NCI-H1694 treated with DMSO at 0.1 percent for 48 hours (cell line): ENCODE measurements around the gene CLDN19.
"Not testable (repeated sequence)": the region's sequence is repeated elsewhere in the genome, so short reads cannot be mapped to it uniquely, and the experiment has no call there.

Source experiments
- DNase-seq: peaks from one replicate; lab custom pipeline; 2025; lab: John Stamatoyannopoulos, UW

The CLDN19 gene

DNA sequence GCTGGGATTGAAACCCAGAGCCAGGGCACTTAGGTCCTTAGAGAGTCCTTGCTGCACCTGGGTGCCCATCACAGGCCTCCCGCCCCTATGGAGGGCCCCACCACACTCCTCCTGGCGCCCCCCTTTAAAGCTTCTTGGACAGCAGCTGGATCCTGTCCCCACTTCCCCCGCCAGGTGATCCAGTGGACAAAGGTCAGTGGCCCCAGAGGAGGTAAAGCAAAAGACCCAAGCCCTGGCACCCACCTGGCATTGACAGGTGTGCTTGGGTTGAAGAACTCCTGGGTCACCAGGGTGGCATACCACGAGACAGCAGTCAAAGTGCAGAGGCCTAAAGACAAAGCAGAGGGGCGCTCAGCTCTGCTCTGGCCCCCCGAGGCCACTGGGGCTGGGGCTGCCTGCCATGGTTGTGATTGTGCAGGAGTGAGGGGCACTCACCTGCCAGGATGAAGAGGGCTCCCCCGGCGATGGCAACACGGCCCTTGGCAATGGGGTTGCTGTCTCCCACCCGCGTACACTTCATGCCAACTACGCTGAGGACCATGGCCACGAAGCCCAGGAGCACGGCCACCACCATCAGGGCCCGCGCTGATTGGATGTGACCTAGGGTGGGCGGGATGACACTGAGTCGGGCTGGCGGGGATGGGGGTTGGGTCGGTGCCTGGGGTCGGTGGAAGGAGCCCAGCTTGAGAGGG, 1.9 kb downstream of the CLDN19 start:
- no peak for DNase-seq

DNA sequence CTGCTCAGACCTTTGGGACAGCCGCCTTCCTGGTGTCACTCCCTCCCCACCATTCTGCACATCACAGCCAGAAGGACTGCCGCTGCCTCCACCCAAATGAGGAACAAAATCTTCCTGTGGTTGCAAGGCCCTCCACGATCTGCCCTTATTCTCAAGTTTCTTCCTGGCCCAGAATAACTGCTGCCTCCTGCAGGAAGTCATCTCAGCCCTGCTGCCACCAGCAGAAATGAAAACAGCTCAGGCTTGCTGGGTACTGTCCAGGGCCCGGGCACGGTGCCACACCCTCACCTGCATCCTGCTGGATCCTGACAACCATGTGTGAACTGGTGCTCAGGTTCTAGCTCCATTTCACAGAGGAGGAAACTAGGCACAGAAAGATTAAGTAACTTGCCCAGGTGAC, 2.8 kb downstream of the CLDN19 start:
- no peak for DNase-seq

DNA sequence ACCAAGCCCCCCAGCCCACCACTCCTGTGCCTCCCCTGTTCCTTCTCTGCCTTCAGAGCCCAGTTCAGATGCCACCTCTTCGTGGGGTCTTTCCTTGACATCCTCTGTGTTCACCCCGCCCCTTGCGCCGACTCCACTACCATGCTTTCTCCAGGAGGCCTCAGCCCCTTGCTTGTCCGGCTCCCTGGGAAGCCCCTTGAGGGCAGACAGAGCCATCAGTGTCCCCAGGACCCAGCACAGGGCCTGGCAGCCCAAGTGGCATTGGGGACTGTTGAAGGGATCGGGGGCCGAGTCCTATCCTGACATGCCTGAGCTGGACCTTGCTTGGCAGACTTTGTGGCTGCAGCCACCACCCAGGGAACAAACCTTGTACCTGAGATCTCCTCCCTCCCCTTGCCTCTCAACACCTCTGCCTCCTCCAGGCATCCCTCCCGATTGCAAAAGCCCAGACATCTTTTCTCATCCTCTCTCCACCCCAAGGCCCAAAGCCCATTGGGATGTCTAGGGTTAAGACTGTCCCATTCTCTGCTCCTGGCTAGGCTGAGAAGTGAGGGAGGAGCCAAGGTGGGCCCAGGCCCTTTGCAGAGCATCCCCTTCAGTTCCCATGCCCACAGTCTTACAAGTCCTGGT, 3.4 kb downstream of the CLDN19 start:
- DNase-seq, result no peak

DNA sequence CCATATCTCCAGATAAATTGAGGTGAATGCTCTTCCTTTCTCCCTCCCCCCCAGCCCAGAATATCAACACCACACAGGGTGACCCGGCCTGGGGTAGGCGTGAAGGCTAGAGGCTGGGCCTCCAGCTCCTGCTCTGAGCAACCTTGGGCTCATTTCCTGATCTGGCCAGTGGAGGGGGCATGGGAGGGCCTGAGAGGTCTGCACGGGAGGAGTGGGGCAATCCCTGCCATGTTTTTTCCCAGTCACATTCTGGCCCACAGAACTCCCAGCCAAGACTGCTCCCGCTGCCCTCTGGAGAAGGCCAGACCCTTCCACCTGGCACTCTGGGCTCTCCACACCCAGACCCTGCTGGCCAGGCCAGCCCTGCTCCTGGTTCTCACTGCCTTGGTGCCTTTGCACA, 3.9 kb downstream of the CLDN19 start:
- no peak for DNase-seq

DNA sequence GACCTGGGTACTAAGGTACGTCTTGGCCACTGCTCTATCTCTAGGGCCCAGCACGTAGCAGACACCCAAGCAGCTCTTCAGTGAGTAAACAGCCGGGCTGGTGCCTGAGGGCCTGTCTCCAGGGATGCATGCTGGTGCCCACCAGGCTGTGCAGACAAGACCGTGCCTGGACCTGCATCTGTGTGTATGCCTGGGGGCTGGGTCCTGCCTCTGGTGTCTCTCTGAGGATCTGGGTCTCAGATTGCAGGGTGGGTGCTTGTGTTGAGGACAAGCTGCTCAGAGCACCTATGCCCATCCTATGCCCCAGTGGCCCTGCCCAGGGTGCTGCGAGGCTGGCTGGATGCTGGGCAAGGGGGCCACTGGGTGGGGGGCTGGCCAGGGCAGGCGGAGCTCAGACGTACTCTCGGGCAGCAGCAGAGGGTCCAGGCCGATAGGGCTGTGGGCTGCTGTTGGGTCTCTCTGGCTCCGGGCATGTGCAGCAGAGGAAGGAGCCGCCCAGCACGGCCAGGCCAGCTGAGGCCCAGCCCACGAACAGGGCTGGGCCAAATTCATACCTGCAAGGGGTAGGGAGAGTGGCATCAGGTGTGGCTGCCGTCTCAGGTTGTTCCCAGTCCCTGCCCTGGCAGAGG, 4.4 kb downstream of the CLDN19 start:
- DNase-seq, result peak; percentile 47

DNA sequence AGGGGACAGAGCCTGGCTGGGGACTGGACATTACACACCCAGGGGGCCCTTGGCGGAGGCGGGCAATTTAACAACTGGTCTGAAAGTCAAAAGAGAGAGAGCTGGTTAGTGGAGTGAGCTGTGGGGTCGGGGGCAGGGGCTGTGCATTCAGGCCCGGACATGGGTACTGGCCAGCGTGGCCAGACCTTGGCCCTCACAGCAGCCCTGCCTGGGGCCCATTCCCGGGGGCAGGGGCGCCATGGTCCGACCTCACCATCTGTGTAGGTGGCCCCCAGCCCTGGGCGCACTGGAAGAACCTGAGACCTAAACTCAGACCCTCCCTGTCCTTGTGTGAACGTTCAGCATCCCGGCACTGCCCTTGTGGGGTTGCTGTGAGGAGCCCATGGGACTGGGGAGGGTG, 5.0 kb downstream of the CLDN19 start:
- no peak for DNase-seq

DNA sequence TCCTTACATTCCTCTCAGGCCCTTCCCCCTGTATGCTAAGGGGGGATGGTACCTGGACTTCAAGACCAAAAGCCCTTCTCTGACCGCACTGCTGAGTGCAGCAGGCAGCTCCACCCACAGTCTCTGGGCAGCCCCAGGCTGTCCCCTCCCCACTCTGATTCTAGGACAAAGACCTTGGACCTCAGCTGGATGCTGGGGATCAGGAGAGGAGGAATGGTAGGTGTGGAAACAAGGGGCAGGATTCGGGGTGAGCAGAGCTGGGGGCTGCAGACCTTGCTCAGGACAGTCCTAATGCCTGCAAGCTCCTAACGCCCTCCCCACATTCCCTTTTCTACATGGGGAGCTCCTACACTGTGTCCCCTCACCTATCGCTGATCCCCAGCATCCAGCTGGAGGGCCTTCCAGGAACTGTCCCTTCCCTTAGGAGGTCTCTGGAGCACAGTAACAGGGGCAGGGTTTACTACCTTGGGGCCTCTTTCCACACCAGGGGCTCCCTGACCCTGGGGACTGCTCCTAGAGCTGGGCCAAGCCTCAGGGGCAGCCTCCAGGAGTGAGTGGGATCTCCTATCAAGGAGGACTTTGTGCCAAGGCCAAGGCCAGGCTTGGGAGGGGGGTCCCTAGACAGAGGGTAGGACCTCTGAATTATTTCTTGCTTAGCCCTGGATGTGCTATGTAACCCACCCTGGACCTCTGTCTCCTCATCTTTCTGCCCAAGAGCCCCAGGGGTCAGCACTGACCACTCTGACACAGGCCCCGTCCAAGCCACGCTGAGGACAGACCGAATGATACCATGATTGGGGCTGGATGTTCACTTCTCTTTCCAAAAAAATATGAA, 5.6 kb downstream of the CLDN19 start:
- DNase-seq, result no peak

DNA sequence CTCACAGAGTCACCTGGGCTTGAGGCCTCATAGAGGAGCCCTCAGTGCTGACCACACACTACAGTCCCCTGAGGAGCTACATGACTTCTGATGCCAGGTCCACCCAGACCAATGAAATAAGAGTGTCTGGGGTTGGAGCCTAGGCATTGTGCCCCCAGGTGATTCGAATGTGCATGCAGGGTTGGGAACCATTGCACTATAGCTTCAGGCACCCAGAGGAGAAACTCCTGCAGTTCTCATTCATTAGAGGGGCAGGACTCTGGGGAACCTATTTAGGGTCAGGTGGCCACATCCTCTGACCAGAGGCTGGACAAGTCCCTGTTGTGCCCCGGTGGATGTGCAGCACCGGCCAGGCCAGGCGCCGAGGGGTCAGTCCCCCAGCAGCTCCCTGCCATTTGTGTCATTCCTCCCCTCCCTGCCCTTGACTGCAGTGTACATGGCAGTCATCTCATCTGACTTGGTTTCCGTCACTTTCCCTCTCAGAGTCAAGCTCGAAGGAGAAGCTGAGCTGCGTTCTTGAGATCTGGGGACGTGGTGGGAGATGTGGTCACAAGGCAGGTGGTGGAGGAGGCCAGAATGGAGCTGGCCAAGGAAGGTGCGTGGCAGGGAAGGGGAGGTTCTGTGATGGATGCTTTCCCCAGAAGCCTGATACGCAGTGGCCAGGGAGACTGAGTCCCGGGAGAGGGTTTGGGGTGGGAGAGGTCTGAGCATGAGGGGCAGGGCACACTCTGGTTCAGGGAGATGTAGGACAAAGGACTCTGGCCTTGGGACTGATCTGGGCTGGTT, 6.4 kb downstream of the CLDN19 start:
- no peak for DNase-seq

DNA sequence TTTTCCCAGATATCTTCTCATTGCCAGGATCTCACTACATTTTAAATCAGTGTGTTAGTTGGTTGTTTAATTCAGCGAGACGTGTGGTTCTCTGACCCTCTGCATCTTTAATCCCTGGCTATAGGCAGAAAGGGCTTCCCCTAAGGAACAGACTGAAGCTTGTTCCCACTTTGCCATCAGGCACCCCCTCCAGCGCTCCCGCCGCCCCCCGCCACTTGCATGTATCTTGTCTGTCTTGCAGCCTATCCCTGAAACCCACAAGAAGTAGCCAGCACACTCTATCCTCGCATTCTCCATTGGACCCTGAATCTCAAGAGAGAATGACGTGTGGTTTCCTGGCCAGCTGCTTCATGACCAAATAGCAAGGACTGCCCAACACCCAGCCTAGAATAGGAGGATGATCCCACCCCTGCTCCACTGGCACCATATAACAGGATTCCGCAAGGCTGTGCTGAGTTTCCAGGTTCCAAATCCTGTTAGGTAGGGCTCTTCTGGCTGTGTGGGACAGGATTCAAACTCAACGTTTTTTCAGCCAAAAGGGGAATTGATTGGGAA, 7.8 kb downstream of the CLDN19 start:
- no peak for DNase-seq

DNA sequence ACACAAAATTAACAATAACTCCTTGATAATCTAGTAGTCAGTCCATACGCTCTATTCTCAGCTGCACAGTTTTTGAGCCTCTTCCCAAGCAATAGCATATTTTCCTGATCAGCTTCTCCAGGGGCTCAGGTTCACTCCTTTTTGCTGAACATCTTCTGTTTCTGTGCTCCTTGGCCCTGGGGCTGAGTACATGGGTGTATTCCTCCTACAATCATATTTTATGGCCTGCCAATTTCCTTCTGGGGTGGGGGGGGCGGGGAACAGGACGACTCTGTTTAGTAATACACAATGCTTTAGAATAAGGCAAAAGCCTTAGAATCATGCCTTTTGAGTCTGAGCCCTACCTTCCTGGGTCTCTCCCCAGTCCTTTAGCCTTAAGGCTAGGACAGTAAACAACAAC, 8.5 kb downstream of the CLDN19 start:
- no peak for DNase-seq

DNA sequence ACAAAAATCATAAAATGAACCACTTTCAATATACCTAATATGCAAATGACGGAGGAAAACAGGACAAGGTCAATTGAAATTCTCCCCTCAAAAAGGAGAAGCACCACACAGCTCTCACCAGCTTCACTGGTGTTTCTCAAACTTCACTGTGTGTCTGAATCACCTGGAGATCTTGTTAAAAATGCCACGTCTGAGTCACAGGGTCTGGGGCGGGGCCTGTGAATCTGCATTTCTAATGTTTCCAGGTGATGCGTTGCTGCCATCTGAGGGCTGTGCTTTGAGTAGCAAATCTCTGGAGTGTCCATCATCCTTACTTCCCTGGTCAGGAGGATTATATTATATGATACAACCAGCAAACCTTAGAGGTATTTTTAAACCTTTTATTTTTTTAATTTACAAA, 9.0 kb downstream of the CLDN19 start:
- no peak for DNase-seq

DNA sequence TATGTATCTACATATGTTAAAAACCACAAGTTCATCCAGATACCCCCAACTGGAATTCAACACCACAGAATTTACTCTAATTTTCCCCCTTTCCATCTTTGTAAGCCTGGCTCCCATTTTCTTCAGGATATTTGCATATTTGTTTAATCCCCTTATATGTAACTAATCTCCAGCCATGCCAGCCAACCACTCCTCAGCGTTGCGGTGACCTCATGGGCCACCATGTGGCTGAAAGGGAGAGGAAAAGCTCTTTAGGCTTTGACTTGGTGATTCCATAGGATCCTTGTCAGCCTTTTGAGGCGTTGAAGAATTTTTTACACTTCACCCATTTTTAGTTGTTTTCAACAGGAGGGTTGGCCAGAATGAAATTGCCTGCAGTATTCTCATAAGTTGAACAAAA, 10.0 kb downstream of the CLDN19 start:
- no peak for DNase-seq

DNA sequence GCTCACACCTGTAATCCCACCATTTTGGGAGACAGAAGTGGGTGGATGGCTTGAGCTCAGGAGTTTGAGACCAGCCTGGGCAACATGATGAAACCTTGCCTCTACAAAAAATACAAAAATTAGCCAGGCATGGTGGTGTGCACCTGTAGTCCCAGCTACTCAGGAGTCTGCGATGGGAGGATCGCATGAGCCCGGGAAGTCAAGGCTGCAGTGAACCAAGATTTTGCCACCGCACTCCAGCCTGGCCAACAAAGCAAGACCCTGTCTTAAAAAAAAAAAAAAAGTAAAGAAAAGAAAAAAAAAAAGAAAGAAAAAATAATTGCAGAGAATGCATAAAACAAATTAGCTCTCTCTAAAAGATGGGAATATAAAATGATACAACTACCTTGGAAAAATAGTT, 14.2 kb downstream of the CLDN19 start:
- DNase-seq, result not testable (repeated sequence)

DNA sequence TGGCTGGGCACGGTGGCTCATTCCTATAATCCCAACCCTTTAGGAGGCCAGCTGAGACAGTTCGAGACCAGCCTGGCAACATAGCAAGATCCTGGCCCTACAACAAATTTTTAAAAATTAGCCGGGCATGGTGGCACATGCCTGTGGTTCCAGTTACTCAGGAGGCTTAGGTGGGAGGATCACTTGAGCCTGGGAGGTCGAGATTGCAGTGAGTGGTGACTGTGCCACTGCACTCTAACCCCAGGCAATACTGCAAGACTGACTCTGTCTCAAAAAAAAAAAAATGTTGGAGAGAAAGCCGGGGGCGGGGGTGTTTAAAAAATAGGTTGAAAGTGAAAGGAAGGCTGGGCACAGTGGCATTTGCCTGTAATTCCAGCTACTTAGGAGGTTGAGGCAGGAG, 16.5 kb downstream of the CLDN19 start:
- DNase-seq, result no peak

DNA sequence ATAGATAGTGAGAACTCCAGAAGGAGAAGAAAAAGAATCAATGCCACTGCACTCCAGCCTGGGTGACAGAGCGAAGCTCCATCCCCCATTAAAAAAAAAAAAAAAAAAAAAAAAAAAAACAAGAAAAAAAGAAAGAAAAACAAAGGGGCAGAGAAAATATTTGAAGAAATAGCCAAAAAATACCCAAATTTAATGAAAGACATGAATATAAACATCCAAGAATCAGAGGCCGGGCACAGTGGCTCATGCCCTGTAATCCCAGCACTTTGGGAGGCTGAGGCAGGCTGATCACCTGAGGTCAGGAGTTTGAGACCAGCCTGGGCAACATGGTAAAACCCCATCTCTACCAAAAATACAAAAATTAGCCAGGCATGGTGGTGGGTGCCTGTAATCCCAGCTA, 17.6 kb downstream of the CLDN19 start:
- not testable (repeated sequence) for DNase-seq

DNA sequence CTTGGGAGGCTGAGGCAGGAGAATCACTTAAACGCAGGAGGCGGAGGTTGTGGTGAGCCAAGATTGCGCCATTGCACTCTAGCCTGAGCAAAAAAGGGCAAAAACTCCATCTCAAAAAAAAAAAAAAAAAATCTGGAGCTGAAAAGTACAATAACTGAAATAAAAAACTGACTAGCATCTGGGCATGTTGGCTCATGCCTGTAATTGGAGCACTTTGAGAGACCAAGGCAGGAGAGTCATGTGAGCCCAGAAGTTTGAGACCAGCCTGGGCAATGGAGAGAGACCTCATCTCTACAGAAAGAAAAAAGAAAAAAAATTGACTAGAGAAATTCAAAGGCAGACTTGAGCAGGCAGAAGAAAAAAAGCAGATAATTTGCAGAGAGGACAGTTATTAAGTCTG, 18.1 kb downstream of the CLDN19 start:
- no peak for DNase-seq

DNA sequence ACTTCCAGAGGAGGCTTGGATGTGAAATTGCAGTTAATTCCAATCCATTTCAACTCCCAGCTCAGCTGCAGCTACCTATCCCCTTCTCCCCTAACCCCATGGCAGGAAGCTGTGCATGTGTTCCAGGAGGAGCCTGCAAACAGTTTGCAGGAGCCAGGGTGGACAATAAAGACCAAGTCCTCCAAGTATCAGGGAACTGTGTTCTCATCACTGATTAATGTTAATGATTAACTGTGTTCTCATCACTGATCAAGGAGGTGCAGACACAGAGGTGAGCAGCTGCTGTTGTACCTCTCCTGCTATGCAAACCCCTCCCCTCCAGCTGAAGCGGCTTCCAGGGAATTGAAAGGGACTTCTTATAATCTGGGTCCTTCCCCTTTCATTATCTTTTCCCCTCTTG, 19.2 kb downstream of the CLDN19 start:
- DNase-seq, result no peak

DNA sequence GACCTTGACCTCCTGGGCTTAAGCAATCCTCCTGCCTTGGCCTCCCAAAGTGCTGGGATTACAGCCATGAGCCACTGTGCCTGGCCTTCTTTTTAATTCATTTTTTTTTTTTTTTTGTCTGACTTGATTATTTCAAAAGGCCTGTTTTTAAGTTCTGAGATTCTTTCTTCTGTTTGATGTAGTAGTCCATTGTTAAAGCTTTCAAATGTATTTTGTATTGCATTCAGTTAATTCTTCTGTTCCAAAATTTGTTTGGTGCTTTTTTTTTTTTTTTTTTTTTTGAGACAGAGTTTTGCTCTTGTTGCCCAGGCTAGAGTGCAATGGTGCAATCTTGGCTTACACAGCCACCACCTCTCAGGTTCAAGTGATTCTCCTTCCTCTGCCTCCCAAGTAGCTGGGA, 25.6 kb downstream of the CLDN19 start:
- DNase-seq, result not testable (repeated sequence)

DNA sequence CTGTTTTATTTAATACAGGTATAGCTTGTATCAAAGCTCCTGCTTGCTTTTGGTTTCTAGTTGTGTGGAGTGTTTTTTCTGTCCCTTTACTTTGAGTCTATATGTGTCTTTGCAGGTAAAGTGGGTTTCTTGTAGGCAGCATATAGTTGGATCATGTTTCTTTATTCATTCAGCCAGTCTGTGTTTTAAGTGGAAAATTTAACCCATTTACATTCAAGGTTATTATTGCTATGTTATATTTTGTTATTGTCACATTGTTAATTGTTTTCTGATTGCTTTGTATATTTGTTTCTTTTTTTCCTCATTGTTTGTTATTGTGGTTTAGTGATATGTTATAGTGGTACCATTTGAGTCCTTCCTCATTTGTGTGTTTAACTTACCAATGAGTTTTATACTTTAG, 26.7 kb downstream of the CLDN19 start:
- DNase-seq, result no peak

DNA sequence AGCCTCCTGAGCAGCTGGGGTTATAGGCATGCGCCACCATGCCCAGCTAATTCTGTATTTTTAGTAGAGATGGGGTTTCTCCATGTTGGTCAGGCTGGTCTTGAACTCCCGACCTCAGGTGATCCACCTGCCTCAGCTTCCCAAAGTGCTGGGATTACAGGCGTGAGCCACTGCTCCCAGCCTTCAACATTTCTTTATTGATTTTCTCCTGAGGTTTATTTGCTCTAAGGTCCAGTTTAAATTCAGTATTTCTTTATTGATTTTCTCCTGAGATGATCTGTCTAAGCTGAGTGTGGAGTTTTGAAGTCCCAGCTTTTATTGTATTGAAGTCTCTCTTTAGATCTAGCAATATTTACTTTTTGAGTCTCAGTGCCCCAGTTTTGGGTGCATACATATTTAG, 27.2 kb downstream of the CLDN19 start:
- DNase-seq, result not testable (repeated sequence)

DNA sequence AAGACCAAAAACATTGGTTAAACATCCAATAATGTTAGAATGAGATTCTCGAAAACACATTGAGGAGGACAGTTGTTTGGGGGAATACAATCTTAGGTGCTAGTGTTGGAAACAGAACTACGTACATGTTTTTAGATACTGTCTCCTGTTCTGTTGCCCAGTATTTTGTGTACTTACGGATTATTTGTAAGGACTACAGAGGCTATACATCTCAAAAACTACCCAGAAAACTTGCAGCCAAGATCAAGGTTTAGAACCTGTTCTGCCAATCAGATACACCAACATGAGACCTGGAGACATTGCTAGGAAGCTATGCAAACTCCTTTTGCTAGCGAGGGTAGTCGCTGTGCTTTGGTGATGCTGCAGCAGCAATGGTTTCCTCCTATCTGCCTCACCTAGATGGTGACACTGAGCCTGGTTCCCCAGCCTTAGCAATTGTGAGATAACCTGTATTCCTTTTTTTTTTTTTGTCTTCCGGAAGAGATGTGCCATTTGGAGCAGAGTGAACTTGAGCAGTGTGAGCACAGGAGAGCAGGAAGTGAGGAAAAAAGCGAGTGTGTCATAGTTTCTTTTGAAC, 36.1 kb downstream of the CLDN19 start:
- no peak for DNase-seq
